GM18868 (cell line): ENCODE measurements around the gene CCSER1.

Source experiments
- ATAC-seq: cut with Tn5 transposase; IDR thresholded peaks from one replicate; pipeline ENCODE4 v1.9.1; 2021; ENCODE audit warnings: mild to moderate bottlenecking, moderate library complexity; ENCODE audit not compliant: unreplicated experiment

Gene CCSER1

DNA sequence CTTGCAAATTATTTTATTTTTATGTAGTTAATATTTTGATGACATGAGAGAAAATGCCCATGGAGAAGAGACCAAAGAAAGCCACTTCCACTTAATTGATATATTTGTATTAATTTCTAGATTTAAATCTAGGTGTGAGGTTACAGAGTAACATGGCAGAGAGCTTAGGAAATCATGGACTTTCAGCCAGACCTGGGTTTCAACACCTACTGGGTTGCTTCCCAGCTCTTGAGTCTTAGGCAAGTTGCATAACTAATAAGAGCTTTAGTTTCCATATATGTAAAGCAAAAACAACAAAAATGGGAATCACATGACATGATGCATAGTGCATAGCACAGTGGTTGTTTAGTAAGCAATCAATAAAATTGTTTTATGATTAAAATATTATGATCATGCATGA lies 413.3 kb downstream of the CCSER1 start:
- no peak for ATAC-seq

DNA sequence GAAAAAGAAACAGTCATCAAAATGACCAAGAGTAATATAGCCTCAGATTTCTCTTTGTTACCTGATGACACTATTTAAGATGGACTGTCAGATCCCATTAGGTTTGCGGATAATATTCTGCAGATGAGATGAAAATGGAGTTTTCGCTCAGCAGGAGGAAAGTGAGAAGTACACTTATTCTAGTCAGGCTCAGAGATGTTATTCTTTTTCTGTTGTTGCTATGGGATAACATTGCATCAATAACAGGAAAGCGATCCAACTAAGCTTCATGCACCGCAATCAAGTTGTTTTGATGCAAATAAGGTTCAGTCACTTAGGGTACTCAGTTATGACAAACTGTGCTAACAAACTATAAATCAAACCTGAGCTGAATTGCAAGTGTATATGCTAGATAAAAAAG lies 415.0 kb downstream of the CCSER1 start:
- ATAC-seq: no peak

DNA sequence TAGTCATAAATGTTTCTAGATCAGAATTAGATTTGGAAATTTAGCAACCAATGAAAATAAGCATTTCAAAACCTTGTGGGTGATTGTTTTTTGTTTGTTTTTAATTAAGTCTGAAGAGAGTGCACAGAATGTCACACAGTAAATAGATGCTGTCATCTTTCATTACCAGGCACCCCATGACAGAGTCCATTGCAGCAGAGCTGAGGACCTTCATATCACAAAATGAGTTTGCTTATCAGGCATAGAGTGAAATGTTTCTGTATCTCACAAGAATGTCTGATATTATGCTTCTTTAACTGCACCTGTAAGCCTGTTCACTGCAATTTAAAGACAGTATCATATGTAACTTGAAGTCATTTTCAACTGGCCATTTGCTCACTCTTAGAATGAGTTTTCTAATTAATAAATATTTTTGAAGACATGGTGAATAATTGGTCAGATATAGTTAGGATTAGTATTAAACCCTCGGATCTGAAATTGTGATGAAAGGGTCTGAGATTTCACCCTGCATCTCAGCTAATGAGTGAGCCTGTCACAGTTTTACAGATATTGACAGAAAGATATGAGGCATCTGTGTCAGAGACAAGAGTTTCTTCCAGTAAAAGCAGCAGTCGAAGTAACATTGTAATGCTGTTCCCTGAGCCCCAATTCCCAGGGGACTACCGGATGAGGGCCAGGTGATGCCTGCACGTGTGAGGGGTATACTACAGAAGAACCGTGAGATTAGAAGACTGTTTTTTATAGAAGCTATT lies 416.4 kb downstream of the CCSER1 start:
- ATAC-seq: no peak

DNA sequence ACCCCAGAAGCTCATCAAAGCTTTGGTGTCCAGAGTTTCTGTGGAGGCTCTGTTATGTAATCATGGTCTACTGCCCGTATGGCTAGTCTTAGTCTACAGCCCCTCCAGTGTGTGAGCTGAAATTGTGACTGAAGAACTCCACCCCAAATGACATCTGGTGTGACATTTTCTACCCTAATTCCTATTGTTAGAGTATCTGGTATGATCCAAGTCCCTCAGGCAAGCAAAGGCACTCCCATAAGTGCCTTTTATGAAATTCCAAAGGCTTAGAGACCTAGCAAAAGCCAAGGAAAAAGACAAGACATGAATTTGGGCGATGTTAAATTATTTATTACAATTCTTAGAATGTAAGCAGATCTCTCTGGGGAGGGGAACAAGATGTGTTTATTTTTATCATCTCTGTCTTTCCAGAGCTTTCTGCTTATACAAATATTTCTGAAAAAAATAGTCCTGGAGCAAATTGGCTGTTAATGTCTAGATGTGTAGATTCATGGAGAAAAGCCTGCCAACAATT lies 417.4 kb downstream of the CCSER1 start:
- no peak for ATAC-seq

DNA sequence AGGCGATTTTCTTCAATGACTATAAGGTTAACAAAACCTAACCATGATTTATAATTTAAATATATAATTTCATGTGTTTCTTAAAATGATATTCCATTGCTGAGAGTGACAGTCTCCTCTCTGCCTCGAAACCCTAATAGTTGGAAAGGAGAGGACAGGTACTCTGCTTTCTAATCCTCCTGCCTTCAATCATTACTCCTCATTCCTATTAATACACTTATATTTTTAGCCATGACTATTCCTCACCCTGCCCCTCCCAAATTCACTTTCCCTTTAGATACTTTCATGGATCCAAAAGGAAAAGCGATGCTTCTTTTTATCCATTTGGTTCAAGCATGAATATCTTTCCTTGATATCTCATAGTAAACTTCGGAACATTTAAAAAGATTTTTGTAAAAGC lies 418.2 kb downstream of the CCSER1 start:
- no peak for ATAC-seq

DNA sequence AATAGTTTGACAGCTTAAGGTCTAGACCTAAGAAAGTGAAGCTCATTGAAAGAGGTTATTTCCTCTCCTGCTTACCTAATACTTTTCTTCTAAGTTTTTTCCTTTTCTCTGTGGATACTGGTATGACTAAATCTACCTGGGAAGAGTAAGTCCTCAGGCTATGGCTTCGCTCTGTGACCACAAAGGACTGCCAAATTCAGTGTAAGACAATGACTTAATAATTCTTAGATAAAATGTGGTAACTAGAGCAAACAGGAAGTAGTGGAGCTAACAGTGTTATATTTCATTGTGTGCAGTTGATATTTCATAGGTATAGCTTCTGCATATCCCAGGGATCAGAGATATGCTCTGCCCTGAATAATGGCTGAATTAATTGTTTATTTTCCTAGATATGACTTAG lies 418.9 kb downstream of the CCSER1 start:
- ATAC-seq: peak; percentile 54

DNA sequence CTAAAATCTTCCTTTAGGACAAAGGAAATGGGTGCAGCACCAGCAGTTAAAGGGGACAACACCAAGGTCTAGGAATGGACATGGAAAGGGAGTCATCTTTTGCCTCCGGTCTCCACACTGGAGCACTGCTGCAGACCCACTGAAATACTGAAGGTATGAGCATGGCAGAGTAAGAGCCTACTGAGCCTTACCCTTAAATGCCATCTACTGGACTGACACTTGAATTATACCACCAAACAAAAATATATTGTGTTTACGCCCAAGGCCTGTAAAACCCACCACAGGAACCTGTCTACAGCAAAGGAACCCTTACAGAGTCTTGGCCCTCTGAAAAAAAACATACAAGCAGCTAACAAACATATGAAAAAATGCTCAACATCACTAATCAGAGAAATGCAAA lies 443.4 kb downstream of the CCSER1 start:
- no peak for ATAC-seq

DNA sequence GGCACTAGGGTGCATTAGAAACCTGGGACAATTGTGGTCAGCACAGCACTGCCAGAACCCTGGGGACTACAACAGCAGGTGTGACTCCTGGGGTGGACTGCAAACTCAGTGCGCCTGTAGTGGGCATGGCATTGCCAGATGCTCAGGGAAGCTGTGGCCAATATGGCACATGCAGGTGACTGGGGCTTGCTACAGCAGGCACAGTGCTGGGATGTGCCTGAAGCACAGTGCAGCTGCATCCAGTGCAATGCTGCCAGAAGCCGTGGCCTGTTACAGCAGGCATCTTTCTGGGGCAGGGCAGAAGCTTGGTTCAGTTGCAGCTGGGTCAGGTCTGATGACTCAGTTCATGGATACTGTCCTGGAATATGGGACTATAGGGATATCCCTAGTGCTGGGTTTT lies 445.8 kb downstream of the CCSER1 start:
- ATAC-seq: no peak

DNA sequence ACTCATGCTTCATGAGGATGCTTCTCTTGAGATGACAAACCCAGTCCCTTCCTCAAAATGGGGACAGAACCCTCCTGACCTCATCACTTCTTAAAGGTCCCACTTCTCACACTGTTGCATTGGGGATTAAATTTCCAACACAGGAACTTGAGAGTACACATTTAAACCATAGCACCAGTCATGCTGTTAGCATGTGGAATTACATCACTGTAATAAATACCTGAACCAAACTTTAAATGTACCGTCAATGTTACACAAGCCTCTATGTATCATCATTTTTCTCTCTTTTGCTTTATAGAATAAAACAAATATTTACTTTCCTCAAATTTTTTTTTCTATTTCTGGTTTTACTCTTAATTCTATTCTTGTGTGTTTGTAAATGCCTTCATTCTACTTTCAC lies 448.2 kb downstream of the CCSER1 start:
- ATAC-seq: no peak

DNA sequence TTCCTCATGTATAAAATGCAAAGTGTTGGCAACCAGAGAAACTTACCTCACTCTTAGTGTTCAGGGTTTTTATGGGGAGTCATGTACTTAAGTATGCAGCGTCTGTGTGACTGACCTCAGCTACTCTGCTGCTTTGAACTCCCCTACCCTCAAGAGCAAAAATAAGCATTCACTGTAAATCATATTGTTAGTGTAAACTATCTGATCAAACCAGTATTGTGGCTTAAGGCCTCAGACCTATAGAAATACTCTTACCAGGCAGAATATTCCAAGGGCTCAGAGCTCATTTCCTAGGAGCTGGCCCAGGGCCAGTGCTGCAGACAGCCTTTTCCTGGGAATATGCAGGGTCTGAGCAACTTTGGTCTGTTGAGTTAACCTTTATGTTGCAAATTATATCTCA lies 453.1 kb downstream of the CCSER1 start:
- no peak for ATAC-seq

DNA sequence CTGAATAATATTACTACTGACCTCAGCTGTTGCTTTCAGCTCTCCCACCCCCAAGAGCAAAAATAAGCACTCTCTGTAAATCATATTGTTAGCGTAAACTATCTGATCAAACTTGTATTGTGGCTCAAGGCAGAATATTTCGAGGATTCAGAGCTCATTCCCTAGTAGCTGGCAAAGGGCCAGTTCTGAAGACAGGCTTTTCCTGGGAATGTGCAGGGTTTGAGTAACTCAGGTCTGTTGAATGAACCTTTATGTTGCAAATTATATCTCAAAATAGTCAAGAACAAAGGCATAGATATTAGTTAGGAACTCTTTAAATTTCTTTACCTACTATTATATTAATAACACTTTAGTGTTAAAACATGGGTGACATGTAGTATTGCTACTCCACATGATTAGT lies 454.9 kb downstream of the CCSER1 start:
- ATAC-seq: no peak

DNA sequence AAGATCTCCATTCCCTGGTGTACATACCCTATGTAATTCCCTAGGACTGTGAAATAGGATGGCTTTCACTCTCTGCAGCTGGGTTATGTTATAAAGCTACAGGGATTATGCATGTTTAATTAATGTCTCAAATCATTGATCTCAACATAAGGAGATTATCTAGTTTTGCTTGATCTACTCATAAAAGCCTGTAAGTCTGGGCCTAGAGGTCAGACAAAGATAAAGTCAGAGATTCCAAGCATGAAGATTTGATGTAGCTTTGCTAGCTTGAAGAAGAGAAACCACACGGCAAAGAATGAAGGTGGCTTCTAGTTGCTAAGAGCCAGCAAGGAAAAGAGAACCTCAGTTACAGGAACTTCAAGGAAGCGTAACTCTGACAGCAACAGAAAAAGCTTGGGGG lies 456.9 kb downstream of the CCSER1 start:
- ATAC-seq: no peak

DNA sequence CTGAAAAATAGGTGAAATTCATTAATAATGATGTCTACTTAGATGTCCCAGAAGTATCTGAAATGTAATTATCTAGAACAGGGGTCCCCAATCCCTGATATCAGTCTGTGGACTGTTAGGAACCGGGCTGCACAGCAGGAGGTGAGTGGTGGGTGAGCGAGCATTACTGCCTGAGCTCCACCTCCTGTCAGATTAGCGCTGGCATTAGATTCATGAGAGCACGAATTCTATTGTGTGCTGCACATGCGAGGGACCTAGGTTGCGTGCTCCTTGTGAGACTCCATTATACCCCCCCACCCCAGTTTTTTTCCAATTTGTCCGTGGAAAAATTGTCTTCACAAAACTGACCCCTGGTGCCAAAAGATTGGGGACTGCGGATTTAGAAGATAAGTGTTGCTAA lies 458.8 kb downstream of the CCSER1 start:
- no peak for ATAC-seq

DNA sequence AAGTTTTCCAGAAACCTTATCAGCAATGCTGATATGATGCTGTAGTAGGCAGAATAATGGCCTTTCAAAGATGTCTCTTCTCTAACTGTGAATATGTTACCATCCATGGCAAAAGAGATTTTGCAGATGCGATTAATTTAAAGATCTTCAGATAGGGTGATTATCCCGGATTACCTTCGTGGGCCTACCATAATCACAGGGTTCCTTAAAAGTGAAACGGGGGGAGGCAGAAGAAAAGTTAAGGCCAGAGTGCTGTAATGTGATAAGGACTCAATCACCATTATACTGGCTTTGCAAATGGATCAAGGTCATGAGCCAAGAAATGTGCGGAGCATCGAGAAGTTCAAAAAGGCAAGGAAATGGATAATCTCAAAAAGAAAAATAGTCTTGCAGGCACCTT lies 459.6 kb downstream of the CCSER1 start:
- no peak for ATAC-seq

DNA sequence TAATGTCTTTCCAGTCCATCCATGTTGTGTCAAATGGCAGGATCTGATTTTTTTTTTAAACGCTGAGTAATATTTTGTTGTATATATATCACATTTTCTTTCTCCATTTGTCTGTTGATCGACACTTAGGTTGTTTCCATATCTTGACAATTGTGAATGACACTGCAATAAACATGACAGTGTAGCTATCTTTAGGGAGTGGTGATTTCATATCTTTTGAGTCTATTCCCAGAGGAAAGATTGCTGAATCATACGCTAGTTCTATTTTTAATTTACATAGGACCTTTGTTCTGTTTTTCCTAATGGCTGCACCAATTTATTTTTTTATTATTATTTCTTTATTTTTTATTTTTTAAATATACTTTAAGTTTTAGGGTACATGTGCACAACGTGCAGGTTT lies 470.7 kb downstream of the CCSER1 start:
- no peak for ATAC-seq

DNA sequence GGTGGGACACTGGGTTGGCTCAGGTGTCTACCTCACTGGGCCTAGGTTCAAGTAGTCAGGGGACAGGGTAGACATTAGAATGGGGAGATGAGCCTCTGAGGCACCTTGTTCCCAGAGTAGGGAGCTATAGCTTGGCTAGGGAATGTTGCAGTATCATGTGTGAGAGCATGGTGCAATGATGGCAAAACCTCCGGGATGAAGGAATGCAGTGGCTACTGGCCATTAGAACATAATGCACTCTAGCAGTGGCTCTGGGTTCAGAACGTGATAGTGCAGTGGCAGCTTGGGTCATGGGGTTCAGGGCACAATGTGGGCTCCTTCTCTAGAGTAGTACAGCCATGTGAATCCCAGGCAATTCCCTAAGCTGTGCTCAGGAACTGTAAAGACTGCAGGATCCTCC lies 471.5 kb downstream of the CCSER1 start:
- ATAC-seq: no peak

DNA sequence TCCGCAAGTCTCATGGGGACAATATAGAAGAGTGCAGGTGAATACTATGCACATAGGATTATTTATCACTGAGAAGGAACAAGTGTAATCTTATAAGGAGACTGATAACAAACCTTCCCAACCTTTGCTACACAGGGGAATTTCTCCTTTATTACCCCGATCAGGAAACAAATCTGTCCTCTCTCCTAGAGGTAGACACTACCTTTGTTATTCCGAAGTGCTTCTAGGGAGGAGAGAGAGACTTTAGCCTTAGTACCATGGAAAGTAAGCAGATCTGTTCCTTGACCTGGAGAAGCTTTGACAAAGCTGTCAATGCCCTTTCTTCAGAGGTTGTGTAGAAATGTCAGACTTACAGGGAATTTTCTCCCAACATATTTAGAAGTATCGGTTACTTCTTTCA lies 475.5 kb downstream of the CCSER1 start:
- ATAC-seq: no peak

DNA sequence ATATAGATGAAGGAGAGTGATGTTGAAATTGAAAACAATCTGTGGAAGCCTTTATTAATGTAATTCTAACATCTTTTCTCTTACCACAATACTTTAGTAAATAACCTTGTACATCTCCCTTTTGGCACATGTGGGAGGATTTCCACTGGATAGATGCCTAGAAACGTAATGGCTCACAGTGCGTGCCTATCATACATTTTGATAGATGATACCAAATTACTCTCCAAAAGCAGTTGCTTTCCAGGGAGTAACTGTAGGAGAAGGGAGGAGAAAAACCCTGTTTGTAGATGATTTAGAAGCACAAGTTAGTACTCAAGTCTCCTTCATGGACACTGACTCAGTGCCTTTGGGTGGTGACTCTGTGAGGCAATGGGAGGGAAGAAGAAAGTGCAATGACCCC lies 476.3 kb downstream of the CCSER1 start:
- ATAC-seq: no peak

DNA sequence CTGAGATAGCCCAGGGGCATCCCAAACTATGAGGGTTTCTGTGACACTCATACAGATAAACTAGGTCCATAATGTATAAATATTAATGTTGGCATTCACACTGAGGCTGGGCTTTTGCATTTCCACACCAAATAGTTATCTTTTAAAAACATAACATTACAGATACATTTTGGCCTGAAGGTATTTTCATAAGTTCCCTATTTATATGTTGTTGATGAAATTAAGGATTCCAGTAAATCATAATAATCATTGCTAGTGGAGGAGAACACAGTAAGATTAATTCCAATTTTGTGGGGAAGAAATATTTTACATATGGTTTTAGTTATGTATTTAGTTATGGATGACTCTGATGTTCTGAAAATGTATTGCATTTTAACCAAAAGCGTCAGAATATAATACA lies 479.6 kb downstream of the CCSER1 start:
- ATAC-seq: no peak

DNA sequence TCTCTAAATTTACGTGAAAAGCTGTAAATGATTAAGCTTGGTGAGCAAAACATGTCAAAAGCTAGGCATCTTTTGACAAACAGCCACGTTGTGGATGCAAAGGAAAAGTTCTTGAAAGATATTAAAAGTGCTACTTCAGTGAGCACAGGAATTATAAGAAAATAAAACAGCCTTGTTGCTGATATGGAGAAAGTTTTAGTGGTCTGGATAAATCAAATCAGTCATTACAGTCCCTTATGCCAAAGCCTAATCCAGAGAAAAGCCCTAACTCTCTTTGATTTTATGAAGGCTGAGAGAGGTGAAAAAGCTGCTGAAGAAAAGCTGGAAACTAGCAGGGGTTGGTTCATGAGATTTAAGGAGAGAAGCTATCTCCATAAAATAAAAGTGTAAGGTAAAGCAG lies 487.2 kb downstream of the CCSER1 start:
- no peak for ATAC-seq

DNA sequence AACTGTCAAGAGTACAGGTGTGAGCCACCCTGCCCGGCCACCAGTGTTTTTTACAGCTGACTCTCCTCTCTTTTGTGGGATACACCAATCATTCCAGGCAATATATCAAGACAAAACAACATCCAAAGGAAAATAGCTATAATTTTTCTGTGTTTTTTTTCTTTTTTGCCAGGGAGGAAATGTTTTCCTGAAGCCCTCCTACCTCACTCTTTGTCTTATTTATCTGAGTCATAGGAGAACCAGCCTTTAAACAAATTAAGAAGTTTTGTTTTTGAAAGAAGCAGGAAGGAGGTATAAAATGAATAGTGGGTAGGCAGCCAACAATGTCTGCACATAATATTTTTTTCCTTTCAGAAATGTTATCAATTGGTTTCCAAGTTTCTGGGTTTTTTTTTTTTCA lies 493.9 kb downstream of the CCSER1 start:
- no peak for ATAC-seq

DNA sequence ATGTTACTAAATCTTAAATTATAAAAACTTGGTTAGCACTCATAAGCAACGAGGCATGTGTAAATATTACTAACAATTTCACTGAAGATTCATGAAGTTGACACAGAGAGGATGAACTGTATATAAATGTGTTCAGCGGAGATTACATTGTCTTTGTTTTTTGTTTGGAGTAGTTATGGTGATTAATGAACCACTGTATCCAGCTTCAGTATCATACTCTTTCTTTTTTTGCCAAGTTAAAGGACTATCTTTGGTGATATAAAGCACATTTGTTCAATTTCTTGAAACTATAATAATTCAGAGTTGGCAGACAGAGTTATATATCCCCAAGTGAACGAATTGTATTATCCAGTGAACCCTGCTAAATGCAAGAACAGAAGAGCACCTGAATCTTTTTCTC lies 497.6 kb downstream of the CCSER1 start:
- no peak for ATAC-seq
